Hepatocyte (in vitro differentiated cells): Measurements from ENCODE around the gene ADCY2. TPM values are rescaled to one million over a fixed set of nuclear protein-coding genes. Genes with fewer than 3 reads are reported as not detected.

Experiments
- DNase-seq: peaks from one replicate; pipeline ENCODE4 v3.0.0-alpha.2; 2016; ENCODE audit warnings: low spot score
- H2AFZ ChIP-seq: fragments of 200-600 bp; sonication (generic); 2 replicates; pipeline ENCODE4 v1.6.0; 2016; ENCODE audit warnings: antibody characterized with exemption, mild to moderate bottlenecking
- H3K27ac ChIP-seq: fragments of 200-600 bp; sonication (generic); 2 replicates; pipeline ENCODE4 v1.5.1; 2016; ENCODE audit warnings: mild to moderate bottlenecking
- H3K27me3 ChIP-seq: fragments of 200-600 bp; sonication (generic); 2 replicates; pipeline ENCODE4 v1.6.1; 2016
- H3K36me3 ChIP-seq: fragments of 200-600 bp; sonication (generic); replicated peaks from 2 replicates; pipeline ENCODE4 v1.5.1; 2016; ENCODE audit warnings: low read depth; ENCODE audit not compliant: insufficient read depth
- H3K4me1 ChIP-seq: fragments of 200-600 bp; sonication (generic); 2 replicates; pipeline ENCODE4 v1.5.1; 2016; ENCODE audit warnings: mild to moderate bottlenecking, moderate library complexity; ENCODE audit not compliant: insufficient read depth
- H3K4me2 ChIP-seq: fragments of 200-600 bp; sonication (generic); 2 replicates; pipeline ENCODE4 v1.6.0; 2016
- H3K4me3 ChIP-seq: fragments of 200-600 bp; sonication (generic); 2 replicates; pipeline ENCODE4 v1.5.1; 2016; ENCODE audit warnings: mild to moderate bottlenecking
- H3K79me2 ChIP-seq: fragments of 200-600 bp; sonication (generic); 2 replicates; pipeline ENCODE4 v1.6.0; 2017; ENCODE audit warnings: mild to moderate bottlenecking
- H3K9me2 ChIP-seq: fragments of 200-600 bp; sonication (generic); replicated peaks from 2 replicates; pipeline ENCODE4 v1.6.0; 2017; ENCODE audit warnings: mild to moderate bottlenecking; ENCODE audit not compliant: insufficient read depth
- H3K9me3 ChIP-seq: fragments of 200-600 bp; sonication (generic); 2 replicates; pipeline ENCODE4 v1.5.1; 2016; ENCODE audit warnings: low read depth, mild to moderate bottlenecking
- H4K20me1 ChIP-seq: fragments of 200-600 bp; sonication (generic); 2 replicates; pipeline ENCODE4 v1.6.0; 2016; ENCODE audit warnings: mild to moderate bottlenecking; ENCODE audit not compliant: insufficient read depth, poor library complexity, severe bottlenecking
- EZH2 ChIP-seq: fragments of 200-600 bp; sonication (generic); IDR thresholded peaks from 2 replicates; pipeline ENCODE4 v1.6.1; 2016; ENCODE audit warnings: antibody characterized with exemption, mild to moderate bottlenecking, borderline replicate concordance
- EZH2phosphoT487 ChIP-seq: fragments of 200-600 bp; sonication (generic); IDR thresholded peaks from one replicate; pipeline ENCODE4 v1.6.1; 2018; ENCODE audit warnings: antibody characterized with exemption, mild to moderate bottlenecking, low read depth, moderate library complexity; ENCODE audit not compliant: unreplicated experiment, severe bottlenecking
- WGBS: methylation state at CpG from one replicate; pipeline ENCODE4 v1.1.6; 2016; ENCODE audit warnings: low lambda C conversion rate; ENCODE audit errors: missing lambda C conversion rate; 5-methylcytosine and 5-hydroxymethylcytosine counted together
- polyA plus RNA-seq: library from polyadenylated mRNA; unstranded; fragments of >200 nt; fragmentation: Nextera tagmentation; extraction: Ambion mirVana; gene quantifications from 2 replicates; pipeline ENCODE4 v1.2.1, GENCODE V29; 2016
- total RNA-seq: library from RNA; depleted of rRNA; stranded (reverse); fragments of >200 nt; gene quantifications from 2 replicates; pipeline ENCODE4 v1.2.3, GENCODE V29; 2014
- TF ChIP-seq, protein P1 (sequence below): fragments of 200-600 bp; sonication (generic); IDR thresholded peaks from 2 replicates; pipeline ENCODE4 v1.5.1; 2016; ENCODE audit warnings: antibody characterized with exemption, mild to moderate bottlenecking; ENCODE audit not compliant: poor library complexity

ADCY2 gene
- total and polyA plus RNA-seq, 2 experiments from 2014 or later = 3.2 to 8.5 TPM

DNA sequence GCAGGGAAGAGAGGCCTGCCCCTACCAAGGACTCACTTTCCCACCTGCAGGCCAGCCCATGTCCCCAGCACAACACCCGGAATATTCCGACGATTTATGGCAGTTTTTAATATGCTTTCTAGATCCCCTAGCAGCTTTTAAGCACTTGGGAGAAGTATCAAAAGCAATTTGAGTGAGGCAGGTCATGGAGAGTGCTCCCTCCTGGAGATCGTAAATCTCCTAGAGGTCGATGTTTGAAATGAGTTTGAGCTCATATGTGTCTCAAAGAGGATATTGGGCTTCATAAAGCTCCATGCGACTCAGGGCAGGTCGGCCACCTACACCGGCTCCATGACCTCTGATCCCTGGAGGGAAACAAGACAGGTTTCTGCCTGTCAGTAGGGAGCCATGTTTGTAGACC lies 427.7 kb downstream of the ADCY2 start:
- Histone ChIP-seq H3K4me1 (no peaks in the 10 kb centered on the region), H3K9me2 (no peaks in the 10 kb centered on the region), H3K4me2 (no peak overlapping the region), H3K27ac (no peak overlapping the region), H4K20me1 (no peaks in the 10 kb centered on the region), H3K4me3 (no peak overlapping the region), H3K9me3 (no peaks in the 10 kb centered on the region), H3K79me2 (no peaks in the 10 kb centered on the region), H3K36me3 (no peaks in the 10 kb centered on the region), H3K27me3 (no peaks in the 10 kb centered on the region), H2AFZ (no peak overlapping the region)
- WGBS = 57% methylated on average over 8 of the region's 8 CpGs
- no peak for DNase-seq
- TF ChIP-seq, protein P1, sequence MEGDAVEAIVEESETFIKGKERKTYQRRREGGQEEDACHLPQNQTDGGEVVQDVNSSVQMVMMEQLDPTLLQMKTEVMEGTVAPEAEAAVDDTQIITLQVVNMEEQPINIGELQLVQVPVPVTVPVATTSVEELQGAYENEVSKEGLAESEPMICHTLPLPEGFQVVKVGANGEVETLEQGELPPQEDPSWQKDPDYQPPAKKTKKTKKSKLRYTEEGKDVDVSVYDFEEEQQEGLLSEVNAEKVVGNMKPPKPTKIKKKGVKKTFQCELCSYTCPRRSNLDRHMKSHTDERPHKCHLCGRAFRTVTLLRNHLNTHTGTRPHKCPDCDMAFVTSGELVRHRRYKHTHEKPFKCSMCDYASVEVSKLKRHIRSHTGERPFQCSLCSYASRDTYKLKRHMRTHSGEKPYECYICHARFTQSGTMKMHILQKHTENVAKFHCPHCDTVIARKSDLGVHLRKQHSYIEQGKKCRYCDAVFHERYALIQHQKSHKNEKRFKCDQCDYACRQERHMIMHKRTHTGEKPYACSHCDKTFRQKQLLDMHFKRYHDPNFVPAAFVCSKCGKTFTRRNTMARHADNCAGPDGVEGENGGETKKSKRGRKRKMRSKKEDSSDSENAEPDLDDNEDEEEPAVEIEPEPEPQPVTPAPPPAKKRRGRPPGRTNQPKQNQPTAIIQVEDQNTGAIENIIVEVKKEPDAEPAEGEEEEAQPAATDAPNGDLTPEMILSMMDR = no peak
- no peak for TF ChIP-seq EZH2phosphoT487
- no peak for TF ChIP-seq EZH2

DNA sequence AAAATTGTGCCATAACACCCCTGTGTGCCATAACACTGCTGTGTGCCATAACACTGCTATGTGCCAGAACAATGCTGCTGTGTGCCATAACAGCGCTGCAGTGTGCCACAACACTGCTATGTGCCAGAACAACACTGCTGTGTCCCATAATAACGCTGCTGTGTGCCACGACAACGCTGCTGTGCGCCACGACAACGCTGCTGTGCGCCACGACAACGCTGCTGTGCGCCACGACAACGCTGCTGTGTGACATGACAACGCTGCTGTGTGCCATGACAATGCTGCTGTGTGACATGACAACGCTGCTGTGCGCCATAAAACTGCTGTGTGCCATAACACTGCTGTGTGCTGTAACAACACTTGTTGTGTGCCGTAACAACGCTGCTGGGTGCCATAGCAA lies 429.1 kb downstream of the ADCY2 start:
- Histone ChIP-seq H3K4me3 (no peak overlapping the region), H4K20me1 (no peaks in the 10 kb centered on the region), H3K4me1 (no peaks in the 10 kb centered on the region), H3K27me3 (no peaks in the 10 kb centered on the region), H2AFZ (no peak overlapping the region), H3K27ac (no peak overlapping the region), H3K36me3 (no peaks in the 10 kb centered on the region), H3K9me2 (no peaks in the 10 kb centered on the region), H3K79me2 (no peaks in the 10 kb centered on the region), H3K4me2 (no peak overlapping the region), H3K9me3 (no peaks in the 10 kb centered on the region)
- DNase-seq = no peak
- TF ChIP-seq, protein P1 = no peak
- no peak for TF ChIP-seq EZH2
- no peak for TF ChIP-seq EZH2phosphoT487
- WGBS = 96% methylated on average over 18 of the region's 18 CpGs

DNA sequence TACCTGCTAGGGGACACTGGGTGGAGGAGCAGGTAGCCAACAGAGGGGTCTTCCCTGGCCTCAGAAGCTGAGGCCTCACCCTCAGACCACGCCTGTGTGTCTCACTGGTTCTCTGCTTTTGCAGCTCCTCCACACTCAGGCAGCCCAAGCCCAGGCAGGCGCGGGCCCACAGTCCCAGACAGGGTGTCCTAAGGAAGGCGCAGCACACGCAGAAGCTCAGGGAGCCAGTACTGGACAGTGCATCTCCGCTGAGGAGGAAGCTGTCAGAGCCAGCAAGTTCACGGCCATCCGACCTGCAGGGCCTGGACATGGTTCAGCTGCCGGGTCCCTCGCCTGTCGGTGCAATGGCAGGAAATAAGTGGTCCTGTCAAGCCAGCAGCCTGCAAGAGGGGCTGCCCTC lies 429.7 kb downstream of the ADCY2 start:
- TF ChIP-seq, protein P1 = no peak
- TF ChIP-seq EZH2 = no peak
- TF ChIP-seq EZH2phosphoT487 = no peak
- no peak for DNase-seq

DNA sequence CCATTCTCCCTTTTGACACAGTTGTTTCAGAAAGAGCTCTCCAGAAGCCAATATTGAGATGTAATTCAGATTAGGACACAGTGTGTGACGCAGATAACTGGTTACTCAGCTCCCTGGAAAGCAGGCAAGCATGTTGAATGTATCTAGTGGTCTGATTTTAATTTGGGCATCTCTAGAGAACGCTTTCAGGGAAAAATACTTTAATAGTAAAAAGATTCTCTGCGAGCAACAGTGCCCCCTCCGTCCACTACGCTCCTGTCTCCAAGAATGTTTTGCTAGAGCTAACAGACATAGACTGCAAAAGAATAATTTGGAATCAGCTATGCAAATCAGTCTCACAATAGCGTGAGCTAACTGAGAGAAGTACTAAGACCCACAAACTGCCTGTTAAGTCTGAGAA lies 431.7 kb downstream of the ADCY2 start:
- DNase-seq = no peak
- no peak overlapping the region for H3K4me3 ChIP-seq
- H2AFZ ChIP-seq = no peak overlapping the region
- H3K27me3 ChIP-seq = no peaks in the 10 kb centered on the region
- H3K36me3 ChIP-seq = no peaks in the 10 kb centered on the region
- no peaks in the 10 kb centered on the region for H3K4me1 ChIP-seq
- H3K79me2 ChIP-seq = no peaks in the 10 kb centered on the region
- H3K9me3 ChIP-seq = no peaks in the 10 kb centered on the region
- no peaks in the 10 kb centered on the region for H4K20me1 ChIP-seq
- WGBS = 89% methylated on average over 6 of the region's 6 CpGs
- H3K9me2 ChIP-seq = no peaks in the 10 kb centered on the region
- H3K27ac ChIP-seq = no peak overlapping the region
- H3K4me2 ChIP-seq = no peak overlapping the region
- TF ChIP-seq, protein P1 = no peak
- TF ChIP-seq EZH2phosphoT487 = no peak
- TF ChIP-seq EZH2 = no peak

More for the DNA sequence above, 429.7 kb downstream of the ADCY2 start:
- H3K79me2 ChIP-seq = no peaks in the 10 kb centered on the region
- no peaks in the 10 kb centered on the region for H3K9me3 ChIP-seq
- 93% methylated on average over 11 of the region's 11 CpGs for WGBS
- H3K4me3 ChIP-seq = no peak overlapping the region
- no peak overlapping the region for H2AFZ ChIP-seq
- no peaks in the 10 kb centered on the region for H3K9me2 ChIP-seq
- H3K4me2 ChIP-seq = no peak overlapping the region
- H3K27me3 ChIP-seq = no peaks in the 10 kb centered on the region
- no peaks in the 10 kb centered on the region for H3K4me1 ChIP-seq
- H4K20me1 ChIP-seq = no peaks in the 10 kb centered on the region
- H3K27ac ChIP-seq = no peak overlapping the region
- no peaks in the 10 kb centered on the region for H3K36me3 ChIP-seq
